ENCODE results near the gene LARGE1. TPM values are rescaled to one million over a fixed set of nuclear protein-coding genes. Genes with fewer than 3 reads are reported as not detected.

LARGE1 gene
- polyA plus RNA-seq, 3 donors: 0.05 to 0.13 TPM; not detected in 1

GRCh38 chr22:33894036-33894435 lies 26.2 kb downstream of the LARGE1 start:
- no peaks in the 10 kb centered on the region for H4K20me1 ChIP-seq (ENCODE audit: insufficient read depth, low read length)
- Mint-ChIP-seq H3K36me3 (no peaks in the 10 kb centered on the region), H3K4me3 (no peak overlapping the region)

GRCh38 chr22:33893512-33893911 lies 26.8 kb downstream of the LARGE1 start:
- Histone ChIP-seq H3K4me3 (replicated peaks in 1 of 3; ENCODE audit: low read depth in 2 of 3, low read length in 3 of 3) (no peak overlapping the region), H3K9ac (ENCODE audit: insufficient read depth, low read length, poor library complexity, severe bottlenecking) (no peak overlapping the region), H3K27me3 (ENCODE audit: control insufficient read depth in 2 of 2, insufficient read depth in 2 of 2, low read length in 2 of 2) (no peaks in the 10 kb centered on the region), H3K4me1 (ENCODE audit: control insufficient read depth in 1 of 2, insufficient read depth in 2 of 2, low read length in 2 of 2) (no peaks in the 10 kb centered on the region), H3K36me3 (replicated peaks in 1 of 2; ENCODE audit: control insufficient read depth in 1 of 2, insufficient read depth in 2 of 2, low read length in 2 of 2) (no peaks in the 10 kb centered on the region), H3K4me2 (replicated peaks; ENCODE audit: extremely low read depth, low read length, poor library complexity, severe bottlenecking) (no peak overlapping the region), H2AFZ (ENCODE audit: insufficient read depth, low read depth, low read length, poor library complexity, severe bottlenecking) (no peak overlapping the region), H3K27ac (ENCODE audit: low read depth in 1 of 2, low read length in 2 of 2) (no peak overlapping the region), H3K9me3 (replicated peaks in 1 of 2; ENCODE audit: control insufficient read depth in 1 of 2, insufficient read depth in 1 of 2, low read length in 2 of 2) (peaks cover 13 to 18% of the 10 kb centered on the region in 2 donors), H3K79me2 (ENCODE audit: insufficient read depth, low read length) (no peaks in the 10 kb centered on the region), H4K20me1 (ENCODE audit: insufficient read depth, low read length) (no peaks in the 10 kb centered on the region)
- no peak for TF ChIP-seq CTCF (IDR thresholded peaks at IDR 0.05)
- no peak for DNase-seq
- WGBS (ENCODE audit: insufficient coverage): 100% methylated on average over 1 of the region's 7 CpGs
- H3K9me3 Mint-ChIP-seq: peaks cover 7 to 18% (median 10%) of the 10 kb centered on the region in 7 donors
- H3K4me1 Mint-ChIP-seq: no peaks in the 10 kb centered on the region
- H3K4me3 Mint-ChIP-seq: no peak overlapping the region
- intact Hi-C loops (cut with micrococcal nuclease): no loop called here
- H3K36me3 Mint-ChIP-seq: no peaks in the 10 kb centered on the region
- H3K27ac Mint-ChIP-seq: no peak overlapping the region
- H3K27me3 Mint-ChIP-seq (ENCODE audit: low read depth in 3 of 3): peaks cover 0 to 5% (median 1%) of the 10 kb centered on the region in 3 donors

More at GRCh38 chr22:33894036-33894435, 26.2 kb downstream of the LARGE1 start:
- Histone ChIP-seq H3K4me2 (replicated peaks; ENCODE audit: extremely low read depth, low read length, poor library complexity, severe bottlenecking) (no peak overlapping the region), H3K9ac (ENCODE audit: insufficient read depth, low read length, poor library complexity, severe bottlenecking) (no peak overlapping the region), H2AFZ (ENCODE audit: insufficient read depth, low read depth, low read length, poor library complexity, severe bottlenecking) (no peak overlapping the region), H3K79me2 (ENCODE audit: insufficient read depth, low read length) (no peaks in the 10 kb centered on the region), H3K9me3 (replicated peaks in 1 of 2; ENCODE audit: control insufficient read depth in 1 of 2, insufficient read depth in 1 of 2, low read length in 2 of 2) (peaks cover 13 to 18% of the 10 kb centered on the region in 2 donors), H3K27ac (ENCODE audit: low read depth in 1 of 2, low read length in 2 of 2) (no peak overlapping the region), H3K36me3 (replicated peaks in 1 of 2; ENCODE audit: control insufficient read depth in 1 of 2, insufficient read depth in 2 of 2, low read length in 2 of 2) (no peaks in the 10 kb centered on the region), H3K27me3 (ENCODE audit: control insufficient read depth in 2 of 2, insufficient read depth in 2 of 2, low read length in 2 of 2) (no peaks in the 10 kb centered on the region), H3K4me1 (ENCODE audit: control insufficient read depth in 1 of 2, insufficient read depth in 2 of 2, low read length in 2 of 2) (no peaks in the 10 kb centered on the region), H3K4me3 (replicated peaks in 1 of 3; ENCODE audit: low read depth in 2 of 3, low read length in 3 of 3) (no peak overlapping the region)
- H3K27ac Mint-ChIP-seq: no peak overlapping the region
- intact Hi-C loops (cut with micrococcal nuclease): no loop called here
- H3K27me3 Mint-ChIP-seq (ENCODE audit: low read depth in 3 of 3): peaks cover 0 to 5% (median 1%) of the 10 kb centered on the region in 3 donors
- no peaks in the 10 kb centered on the region for H3K4me1 Mint-ChIP-seq
- peaks cover 7 to 18% (median 10%) of the 10 kb centered on the region in 7 donors for H3K9me3 Mint-ChIP-seq
- no peak for TF ChIP-seq CTCF (IDR thresholded peaks at IDR 0.05)
- DNase-seq: no peak
